Breast epithelium (tissue), 4 donors: ENCODE measurements around the gene PMM2. TPM values are rescaled to one million over a fixed set of nuclear protein-coding genes. Genes with fewer than 3 reads are reported as not detected.
"Not testable (repeated sequence)": the region's sequence is repeated elsewhere in the genome, so short reads cannot be mapped to it uniquely, and the experiment has no call there.

Experiments used
- DNase-seq, 2 donors: peaks; one replicate each; pipeline ENCODE4 v3.0.0-alpha.2; 2019; ENCODE audit warnings: low spot score in 2 of 2
- H3K27ac ChIP-seq, 2 donors: fragments of 200-600 bp; sonication (generic) in 1 of 2; one replicate each; pipeline ENCODE4 v1.5.1; 2016 to 2019; ENCODE audit warnings: mild to moderate bottlenecking in 1 of 2
- H3K27me3 ChIP-seq, 2 donors: fragments of 200-600 bp; sonication (generic) in 1 of 2; one replicate each; pipeline versions ENCODE4 v1.5.1 to v1.6.0; 2017 to 2019; ENCODE audit warnings: control low read depth in 1 of 2, mild to moderate bottlenecking in 1 of 2
- H3K36me3 ChIP-seq: fragments of 200-600 bp; one replicate; pipeline ENCODE4 v1.5.1; 2019
- H3K4me1 ChIP-seq, 2 donors: fragments of 200-600 bp; sonication (generic); one replicate each; pipeline ENCODE4 v1.5.1; 2016 to 2019; ENCODE audit warnings: control low read depth in 1 of 2
- H3K4me3 ChIP-seq, 3 donors: fragments of 200-600 bp; sonication (generic); 1 replicate in 2 of 3; 2 replicates in 1 of 3; pipeline ENCODE4 v1.5.1; 2016 to 2019; ENCODE audit warnings: mild to moderate bottlenecking in 3 of 3, moderate library complexity in 2 of 3
- H3K9me3 ChIP-seq, 2 donors: fragments of 200-600 bp; sonication (generic) in 1 of 2; one replicate each; pipeline ENCODE4 v1.5.1; 2016 to 2019; ENCODE audit warnings: control low read depth in 1 of 2
- POLR2A ChIP-seq: fragments of 450-650 bp; IDR thresholded peaks from one replicate; pipeline ENCODE4 v1.6.1; 2016; ENCODE audit warnings: antibody characterized with exemption, mild to moderate bottlenecking, moderate library complexity
- POLR2AphosphoS5 ChIP-seq, 3 donors: sonication (generic); formaldehyde crosslinking; IDR thresholded peaks; one replicate each; pipeline ENCODE4 v1.6.1; 2017; ENCODE audit warnings: antibody characterized with exemption in 3 of 3
- intact Hi-C: fragments of 100-400 bp; cut with DNase I; formaldehyde crosslinking; loops from one replicate; pipeline ENCODE4 v1.15.1; 2023; ENCODE audit warnings: low total_unique reads
- total RNA-seq, 3 donors: library from RNA; depleted of rRNA; stranded (reverse); fragments of >200 nt; gene quantifications; one replicate each; pipeline ENCODE4 v1.1.0, GENCODE V29; 2016
- TF ChIP-seq, protein P1 (sequence below), 3 donors: fragments of 450-650 bp; IDR thresholded peaks; one replicate each; pipeline ENCODE4 v1.5.1; 2016 to 2017; ENCODE audit warnings: antibody characterized with exemption in 3 of 3, mild to moderate bottlenecking in 3 of 3, moderate library complexity in 3 of 3

The PMM2 gene
- total RNA-seq, 3 donors from 2014 or later, result 21.4 to 36.4 (median 33.8) TPM

DNA sequence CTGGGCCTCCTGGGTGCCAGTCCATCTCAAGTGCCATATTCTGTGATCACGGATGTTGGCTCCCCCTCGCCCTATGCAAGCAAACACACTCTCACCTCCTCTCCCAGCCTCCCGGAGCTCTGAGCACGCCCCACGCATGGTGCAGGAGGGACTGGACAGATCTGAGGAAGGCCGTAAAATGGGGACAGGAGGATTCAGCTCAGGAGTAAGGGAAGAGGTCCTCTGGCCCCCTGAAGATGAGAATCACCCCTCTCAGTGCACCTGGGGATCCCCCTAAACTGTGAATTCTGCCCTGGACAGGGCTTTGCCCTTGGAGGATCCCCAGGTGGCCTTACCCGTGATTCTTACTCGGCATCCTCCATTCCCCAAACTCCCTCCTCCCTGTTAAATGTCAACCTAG is 15.8 kb upstream of the PMM2 start:
- no peaks in the 10 kb centered on the region for H3K36me3 ChIP-seq
- intact Hi-C loops, result no loop called here
- H3K9me3 ChIP-seq, result no peaks in the 10 kb centered on the region
- H3K4me1 ChIP-seq, result no peaks in the 10 kb centered on the region
- TF ChIP-seq POLR2A (no peak), POLR2AphosphoS5 (IDR thresholded peaks at IDR 0.05) (no peak)
- TF ChIP-seq, protein P1, sequence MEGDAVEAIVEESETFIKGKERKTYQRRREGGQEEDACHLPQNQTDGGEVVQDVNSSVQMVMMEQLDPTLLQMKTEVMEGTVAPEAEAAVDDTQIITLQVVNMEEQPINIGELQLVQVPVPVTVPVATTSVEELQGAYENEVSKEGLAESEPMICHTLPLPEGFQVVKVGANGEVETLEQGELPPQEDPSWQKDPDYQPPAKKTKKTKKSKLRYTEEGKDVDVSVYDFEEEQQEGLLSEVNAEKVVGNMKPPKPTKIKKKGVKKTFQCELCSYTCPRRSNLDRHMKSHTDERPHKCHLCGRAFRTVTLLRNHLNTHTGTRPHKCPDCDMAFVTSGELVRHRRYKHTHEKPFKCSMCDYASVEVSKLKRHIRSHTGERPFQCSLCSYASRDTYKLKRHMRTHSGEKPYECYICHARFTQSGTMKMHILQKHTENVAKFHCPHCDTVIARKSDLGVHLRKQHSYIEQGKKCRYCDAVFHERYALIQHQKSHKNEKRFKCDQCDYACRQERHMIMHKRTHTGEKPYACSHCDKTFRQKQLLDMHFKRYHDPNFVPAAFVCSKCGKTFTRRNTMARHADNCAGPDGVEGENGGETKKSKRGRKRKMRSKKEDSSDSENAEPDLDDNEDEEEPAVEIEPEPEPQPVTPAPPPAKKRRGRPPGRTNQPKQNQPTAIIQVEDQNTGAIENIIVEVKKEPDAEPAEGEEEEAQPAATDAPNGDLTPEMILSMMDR (IDR thresholded peaks at IDR 0.05), result no peak
- H3K27ac ChIP-seq, result no peak overlapping the region
- no peak overlapping the region for H3K4me3 ChIP-seq
- H3K27me3 ChIP-seq, result no peaks in the 10 kb centered on the region
- no peak for DNase-seq

DNA sequence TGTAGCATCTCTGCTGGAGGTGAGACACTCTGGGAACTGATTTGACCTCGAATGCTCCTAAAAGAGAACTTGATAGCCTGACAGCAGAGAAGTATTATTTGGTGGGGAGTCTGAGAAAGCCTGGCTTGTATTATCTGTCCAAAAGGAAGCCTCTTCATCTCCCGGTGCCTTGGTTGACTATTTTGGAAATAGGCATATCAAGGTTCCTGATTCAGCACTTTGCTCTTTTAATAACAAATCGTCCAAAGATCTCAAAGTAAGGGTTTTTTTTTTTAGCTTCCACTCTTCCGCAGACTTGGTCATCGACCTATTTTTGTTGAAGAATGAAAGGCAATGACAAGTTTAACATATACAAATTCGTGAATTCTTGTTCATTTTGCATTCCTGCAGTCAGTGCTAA is 15.0 kb upstream of the PMM2 start:
- Histone ChIP-seq H3K9me3 (no peaks in the 10 kb centered on the region), H3K27me3 (no peaks in the 10 kb centered on the region), H3K36me3 (no peaks in the 10 kb centered on the region), H3K27ac (no peak overlapping the region), H3K4me1 (no peaks in the 10 kb centered on the region), H3K4me3 (no peak overlapping the region)
- TF ChIP-seq POLR2A (no peak), POLR2AphosphoS5 (IDR thresholded peaks at IDR 0.05) (no peak)
- TF ChIP-seq, protein P1 (IDR thresholded peaks at IDR 0.05), result no peak
- no peak for DNase-seq
- intact Hi-C loops, result no loop called here

DNA sequence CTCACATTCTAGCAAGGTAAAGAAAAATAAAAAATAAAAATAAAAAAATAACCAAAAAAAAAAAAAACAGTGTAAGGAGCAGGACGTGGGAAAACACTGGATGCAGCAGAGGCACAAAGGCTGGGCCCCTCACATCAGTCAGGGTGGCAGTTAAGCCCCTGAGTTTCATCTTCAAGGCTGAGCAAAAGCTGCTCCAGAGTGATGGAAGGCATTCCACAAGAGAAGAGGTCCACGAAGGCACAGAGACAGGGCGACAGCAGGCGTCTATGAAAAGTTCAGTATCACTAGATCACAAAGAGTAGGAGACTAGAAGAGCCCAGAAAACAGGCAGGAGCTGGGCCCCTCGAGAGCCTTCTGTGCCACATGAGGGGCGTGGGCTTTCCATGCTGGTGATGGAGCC is 12.2 kb upstream of the PMM2 start:
- intact Hi-C loops, result no loop called here
- Histone ChIP-seq H3K27me3 (no peaks in the 10 kb centered on the region), H3K4me3 (no peak overlapping the region), H3K9me3 (no peaks in the 10 kb centered on the region), H3K27ac (no peak overlapping the region), H3K4me1 (no peaks in the 10 kb centered on the region), H3K36me3 (no peaks in the 10 kb centered on the region)
- DNase-seq, result no peak
- TF ChIP-seq, protein P1 (IDR thresholded peaks at IDR 0.05), result no peak
- no peak for TF ChIP-seq POLR2A
- TF ChIP-seq POLR2AphosphoS5 (IDR thresholded peaks at IDR 0.05), result no peak

DNA sequence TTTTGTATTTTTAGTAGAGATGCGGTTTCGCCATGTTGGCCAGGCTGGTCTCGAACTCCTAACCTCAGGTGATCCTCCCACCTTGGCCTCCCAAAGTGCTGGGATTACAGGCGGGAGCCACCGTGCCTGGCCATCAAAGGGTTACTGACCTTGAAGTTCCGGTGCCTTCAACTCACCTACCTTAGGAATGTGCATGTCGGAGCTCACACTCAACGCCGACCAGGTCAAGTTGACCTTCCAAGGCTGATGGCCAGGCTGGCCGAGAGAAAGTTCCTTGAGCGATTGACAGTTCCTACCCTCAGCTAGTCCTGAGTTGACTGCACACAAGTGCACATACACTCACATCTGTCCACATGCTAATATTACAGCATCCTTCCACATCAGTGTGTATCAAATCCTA is 11.3 kb upstream of the PMM2 start:
- intact Hi-C loops, H3K4me3 ChIP-seq, H3K27ac ChIP-seq, H3K36me3 ChIP-seq, H3K27me3 ChIP-seq, H3K4me1 ChIP-seq, H3K9me3 ChIP-seq, DNase-seq: not testable (repeated sequence)

DNA sequence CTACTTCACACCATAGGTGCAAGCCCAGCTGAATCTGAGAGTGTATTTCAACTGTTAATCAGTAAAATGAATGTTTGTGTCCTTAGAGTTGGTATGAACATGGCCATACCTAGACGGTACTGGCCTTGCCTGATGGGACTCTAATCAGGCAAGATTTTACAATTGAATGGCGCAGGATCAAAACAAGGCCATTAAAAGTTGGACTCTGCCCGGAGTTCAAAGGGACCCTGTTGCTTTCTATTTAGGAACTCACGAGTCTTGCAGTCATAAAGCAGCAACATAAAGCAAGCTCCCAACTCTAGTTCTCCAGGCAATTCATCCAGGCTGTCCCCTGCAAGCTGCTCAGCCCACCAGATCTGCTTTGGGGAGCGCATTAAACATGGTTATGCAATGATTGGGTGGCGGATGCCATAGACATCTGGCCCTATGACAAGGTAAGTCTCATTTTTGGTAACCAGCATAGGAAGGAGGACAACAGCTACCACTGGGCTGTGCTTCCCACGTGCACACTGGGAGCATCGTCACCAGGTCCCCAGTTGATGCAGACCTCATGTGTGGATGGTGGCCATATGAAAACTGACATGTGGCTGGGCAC is 9.0 kb upstream of the PMM2 start:
- H3K4me3 ChIP-seq, result no peak overlapping the region
- DNase-seq, result no peak
- no peaks in the 10 kb centered on the region for H3K36me3 ChIP-seq
- TF ChIP-seq POLR2A, result no peak
- TF ChIP-seq, protein P1 (IDR thresholded peaks at IDR 0.05), result no peak
- no peaks in the 10 kb centered on the region for H3K4me1 ChIP-seq
- H3K9me3 ChIP-seq, result no peaks in the 10 kb centered on the region
- no peak overlapping the region for H3K27ac ChIP-seq
- intact Hi-C loops, result no loop called here
- H3K27me3 ChIP-seq, result no peaks in the 10 kb centered on the region

DNA sequence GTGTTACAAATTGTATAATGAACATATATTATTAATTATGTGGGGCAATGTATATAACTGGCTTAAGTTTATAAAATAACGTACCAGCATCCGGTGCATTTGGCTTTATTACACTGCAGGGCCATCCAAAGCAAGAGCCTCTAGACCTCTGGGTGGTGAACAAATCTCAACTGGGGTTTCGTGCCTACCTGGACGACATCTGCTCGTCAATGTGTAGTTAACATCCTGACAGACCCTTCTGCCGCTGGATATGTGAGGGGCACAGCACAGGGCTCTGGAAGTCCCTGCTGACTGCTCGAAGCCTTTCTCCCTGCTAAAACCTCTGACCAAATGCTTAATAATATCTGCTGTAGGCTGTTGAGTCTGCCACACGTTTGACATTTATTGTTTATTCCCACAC is 2.5 kb upstream of the PMM2 start:
- H3K4me3 ChIP-seq, result no peak overlapping the region
- H3K36me3 ChIP-seq, result no peaks in the 10 kb centered on the region
- peaks cover 0 to 14% of the 10 kb centered on the region in 2 donors for H3K4me1 ChIP-seq
- no peak for TF ChIP-seq POLR2AphosphoS5 (IDR thresholded peaks at IDR 0.05)
- TF ChIP-seq POLR2A, result no peak
- TF ChIP-seq, protein P1 (IDR thresholded peaks at IDR 0.05), result no peak
- H3K9me3 ChIP-seq, result no peaks in the 10 kb centered on the region
- H3K27ac ChIP-seq, result no peak overlapping the region
- no peaks in the 10 kb centered on the region for H3K27me3 ChIP-seq
- no peak for DNase-seq
- intact Hi-C loops, result loop anchor here (10.0 kb wide), 1 partner anchor 120 kb away; the partner anchor contains the start of gene ABAT
